Esophagus muscularis mucosa (tissue), 4 donors: ENCODE results near the gene SF3A1. TPM values are rescaled to one million over a fixed set of nuclear protein-coding genes. Genes with fewer than 3 reads are reported as not detected.

Experiments used
- DNase-seq: peaks from one replicate; pipeline ENCODE4 v3.0.0-alpha.2; 2017; ENCODE audit errors: extremely low spot score
- H3K27ac ChIP-seq, 4 donors: fragments of 200-600 bp; sonication (generic); replicated peaks in 1 of 4; 1 replicate in 3 of 4; 2 replicates in 1 of 4; pipeline ENCODE4 v1.5.1; 2016 to 2019; ENCODE audit warnings: mild to moderate bottlenecking in 1 of 4
- H3K27me3 ChIP-seq, 4 donors: fragments of 200-600 bp; sonication (generic); one replicate each; pipeline versions ENCODE4 v1.5.1 to v1.6.0; 2016 to 2019
- H3K36me3 ChIP-seq, 4 donors: fragments of 200-600 bp; sonication (generic); one replicate each; pipeline ENCODE4 v1.5.1; 2016 to 2019
- H3K4me1 ChIP-seq, 4 donors: fragments of 200-600 bp; sonication (generic); one replicate each; pipeline ENCODE4 v1.5.1; 2016 to 2019
- H3K4me3 ChIP-seq, 4 donors: fragments of 200-600 bp; sonication (generic); 1 replicate in 2 of 4; 2 replicates in 2 of 4; pipeline ENCODE4 v1.5.1; 2016 to 2019; ENCODE audit warnings: mild to moderate bottlenecking in 4 of 4, moderate library complexity in 1 of 4
- H3K9me3 ChIP-seq, 4 donors: fragments of 200-600 bp; sonication (generic); 1 replicate in 3 of 4; 2 replicates in 1 of 4; pipeline ENCODE4 v1.5.1; 2016 to 2019
- EP300 ChIP-seq: sonication (generic); formaldehyde crosslinking; IDR thresholded peaks from one replicate; pipeline ENCODE4 v1.6.1; 2017; ENCODE audit warnings: antibody characterized with exemption
- POLR2A ChIP-seq: fragments of 450-650 bp; IDR thresholded peaks from one replicate; pipeline ENCODE4 v1.6.1; 2017; ENCODE audit warnings: antibody characterized with exemption, moderate library complexity, mild to moderate bottlenecking, low read depth
- POLR2AphosphoS5 ChIP-seq, 2 donors: sonication (generic); formaldehyde crosslinking; IDR thresholded peaks; one replicate each; pipeline ENCODE4 v1.6.1; 2017; ENCODE audit warnings: antibody characterized with exemption in 2 of 2
- WGBS: methylation state at CpG from one replicate; pipeline ENCODE4 v1.1.5; 2018; 5-methylcytosine and 5-hydroxymethylcytosine counted together
- intact Hi-C: fragments of 100-400 bp; cut with DNase I; formaldehyde crosslinking; loops from one replicate; pipeline ENCODE4 v1.15.1; 2023
- total RNA-seq, 4 donors: library from RNA; depleted of rRNA; stranded (reverse); fragments of >200 nt; gene quantifications; one replicate each; pipeline versions ENCODE4 v1.1.0 to v1.2.1, GENCODE V29; 2016
- TF ChIP-seq, protein P1 (sequence below), 3 experiments: fragments of 200-600 bp in 2 of 3; fragments of 450-650 bp in 1 of 3; sonication (generic) in 2 of 3; IDR thresholded peaks; one replicate each; pipeline ENCODE4 v1.5.1; 2017 to 2019; ENCODE audit warnings: antibody characterized with exemption in 3 of 3, mild to moderate bottlenecking in 2 of 3, moderate library complexity in 1 of 3

Gene SF3A1
- total RNA-seq, 4 donors from 2014 or later: 32.8 to 85.8 (median 60.0) TPM

DNA sequence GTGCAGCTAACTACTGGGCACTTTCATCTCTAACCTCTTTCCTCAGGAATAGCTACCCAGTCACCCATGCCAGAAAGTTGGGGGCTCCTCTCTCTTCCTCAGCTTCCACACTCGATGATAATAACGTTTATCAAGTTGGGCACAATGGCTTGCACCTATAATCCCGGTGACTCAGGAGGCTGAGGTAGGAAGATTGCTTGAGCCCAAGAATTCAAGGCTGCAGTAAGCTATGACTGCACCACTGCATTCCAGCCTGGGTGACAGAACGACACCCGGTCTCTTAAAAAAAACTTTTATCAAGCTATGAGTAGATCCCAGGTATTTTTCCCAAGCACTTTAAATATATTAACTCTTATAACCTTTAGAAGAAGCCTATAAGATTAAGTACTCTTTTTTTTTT, 2.0 kb downstream of the SF3A1 start:
- intact Hi-C loops: no loop called here
- TF ChIP-seq POLR2AphosphoS5 (IDR thresholded peaks at IDR 0.05): no peak
- TF ChIP-seq, protein P1, sequence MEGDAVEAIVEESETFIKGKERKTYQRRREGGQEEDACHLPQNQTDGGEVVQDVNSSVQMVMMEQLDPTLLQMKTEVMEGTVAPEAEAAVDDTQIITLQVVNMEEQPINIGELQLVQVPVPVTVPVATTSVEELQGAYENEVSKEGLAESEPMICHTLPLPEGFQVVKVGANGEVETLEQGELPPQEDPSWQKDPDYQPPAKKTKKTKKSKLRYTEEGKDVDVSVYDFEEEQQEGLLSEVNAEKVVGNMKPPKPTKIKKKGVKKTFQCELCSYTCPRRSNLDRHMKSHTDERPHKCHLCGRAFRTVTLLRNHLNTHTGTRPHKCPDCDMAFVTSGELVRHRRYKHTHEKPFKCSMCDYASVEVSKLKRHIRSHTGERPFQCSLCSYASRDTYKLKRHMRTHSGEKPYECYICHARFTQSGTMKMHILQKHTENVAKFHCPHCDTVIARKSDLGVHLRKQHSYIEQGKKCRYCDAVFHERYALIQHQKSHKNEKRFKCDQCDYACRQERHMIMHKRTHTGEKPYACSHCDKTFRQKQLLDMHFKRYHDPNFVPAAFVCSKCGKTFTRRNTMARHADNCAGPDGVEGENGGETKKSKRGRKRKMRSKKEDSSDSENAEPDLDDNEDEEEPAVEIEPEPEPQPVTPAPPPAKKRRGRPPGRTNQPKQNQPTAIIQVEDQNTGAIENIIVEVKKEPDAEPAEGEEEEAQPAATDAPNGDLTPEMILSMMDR (IDR thresholded peaks at IDR 0.05): no peak
- TF ChIP-seq POLR2A: no peak
- TF ChIP-seq EP300: no peak
- Histone ChIP-seq H3K27ac (no peak overlapping the region), H3K4me3 (peak overlapping the region in 1 of 4 donors; percentile 81), H3K36me3 (peaks cover 30 to 43% (median 33%) of the 10 kb centered on the region in 4 donors), H3K4me1 (peaks cover 33 to 67% (median 63%) of the 10 kb centered on the region in 4 donors), H3K9me3 (no peaks in the 10 kb centered on the region), H3K27me3 (no peaks in the 10 kb centered on the region)
- WGBS: 77% methylated on average over 5 of the region's 5 CpGs
- DNase-seq: no peak

DNA sequence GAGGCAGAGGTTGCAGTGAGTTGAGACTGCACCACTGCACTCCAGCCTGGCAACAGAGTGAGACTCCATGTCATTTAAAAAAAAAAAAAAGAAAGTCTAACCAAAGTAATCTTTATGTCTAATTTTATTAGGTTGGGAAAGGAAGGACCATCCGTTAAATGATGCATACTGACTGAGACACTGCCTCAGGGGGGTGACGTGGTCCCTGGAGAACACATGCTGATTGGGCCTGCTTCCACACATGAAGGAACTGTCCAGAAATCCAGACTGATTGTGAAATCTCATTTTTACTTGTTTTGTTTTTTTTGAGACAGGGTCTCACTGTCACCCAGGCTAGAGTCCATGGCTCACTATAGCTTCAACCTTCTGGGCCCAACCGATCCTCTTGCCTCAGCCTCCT, 5.5 kb downstream of the SF3A1 start:
- intact Hi-C loops: no loop called here
- Histone ChIP-seq H3K36me3 (peaks cover 53 to 77% (median 67%) of the 10 kb centered on the region in 4 donors), H3K4me1 (peaks cover 28 to 82% (median 71%) of the 10 kb centered on the region in 4 donors), H3K4me3 (no peak overlapping the region), H3K27ac (no peak overlapping the region), H3K27me3 (no peaks in the 10 kb centered on the region), H3K9me3 (no peaks in the 10 kb centered on the region)
- 86% methylated on average over 3 of the region's 3 CpGs for WGBS
- DNase-seq: no peak
- TF ChIP-seq, protein P1 (IDR thresholded peaks at IDR 0.05): no peak
- no peak for TF ChIP-seq POLR2AphosphoS5 (IDR thresholded peaks at IDR 0.05)
- no peak for TF ChIP-seq EP300
- no peak for TF ChIP-seq POLR2A

DNA sequence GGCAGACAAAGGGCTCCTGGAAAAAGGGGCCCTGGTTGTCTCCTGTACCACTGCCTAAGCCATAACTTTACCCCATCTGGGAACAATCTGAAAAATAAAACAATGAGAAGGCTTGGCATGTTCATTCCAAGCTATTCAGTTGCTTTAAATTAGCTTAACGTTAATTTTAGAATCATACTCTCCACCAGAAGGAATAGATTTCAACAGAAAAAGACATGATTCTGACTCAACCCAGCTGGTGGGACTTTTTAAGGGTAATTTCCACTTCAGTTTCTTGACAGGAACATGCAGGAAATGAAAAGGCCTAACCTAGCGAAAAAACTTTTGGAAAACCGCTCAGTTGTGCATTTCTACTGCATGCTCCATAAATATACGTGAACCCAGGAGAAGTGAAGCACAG, 7.9 kb downstream of the SF3A1 start:
- Histone ChIP-seq H3K27ac (peak overlapping the region in 1 of 4 donors; percentile 1), H3K9me3 (no peaks in the 10 kb centered on the region), H3K4me1 (peaks cover 6 to 58% (median 48%) of the 10 kb centered on the region in 4 donors), H3K27me3 (no peaks in the 10 kb centered on the region), H3K36me3 (peaks cover 78 to 97% (median 91%) of the 10 kb centered on the region in 4 donors), H3K4me3 (no peak overlapping the region)
- whole genome bisulfite sequencing: 75% methylated on average over 4 of the region's 4 CpGs
- TF ChIP-seq EP300 (no peak), POLR2A (no peak), POLR2AphosphoS5 (IDR thresholded peaks at IDR 0.05) (no peak)
- TF ChIP-seq, protein P1 (IDR thresholded peaks at IDR 0.05): no peak
- intact Hi-C loops: no loop called here
- no peak for DNase-seq

DNA sequence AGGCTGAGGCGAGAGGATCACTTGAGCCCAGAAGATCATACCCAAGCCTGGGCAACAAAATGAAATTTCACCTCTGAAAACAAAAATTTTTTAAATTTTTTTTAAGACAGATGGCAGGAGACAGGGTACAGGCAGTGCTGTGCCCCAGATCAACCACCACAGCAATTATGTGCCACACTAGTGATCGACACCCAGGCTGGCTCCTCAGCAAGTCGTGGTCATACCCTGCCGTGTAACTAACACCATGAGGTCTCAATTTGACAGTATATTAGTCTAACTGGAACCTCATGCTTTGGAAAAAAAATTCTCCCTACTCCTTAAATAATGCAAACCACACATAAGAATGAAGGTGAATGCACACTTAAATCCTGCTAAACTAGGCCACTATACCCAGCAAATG, 8.3 kb downstream of the SF3A1 start:
- WGBS: 78% methylated on average over 4 of the region's 4 CpGs
- intact Hi-C loops: no loop called here
- peak overlapping the region in 1 of 4 donors; percentile 1 for H3K27ac ChIP-seq
- H3K36me3 ChIP-seq: peaks cover 82 to 98% (median 95%) of the 10 kb centered on the region in 4 donors
- DNase-seq: no peak
- TF ChIP-seq POLR2AphosphoS5 (IDR thresholded peaks at IDR 0.05) (no peak), POLR2A (no peak), EP300 (no peak)
- TF ChIP-seq, protein P1 (IDR thresholded peaks at IDR 0.05): no peak
- peaks cover 3 to 54% (median 46%) of the 10 kb centered on the region in 4 donors for H3K4me1 ChIP-seq
- H3K27me3 ChIP-seq: no peaks in the 10 kb centered on the region
- H3K9me3 ChIP-seq: no peaks in the 10 kb centered on the region
- no peak overlapping the region for H3K4me3 ChIP-seq
